Activated T-cell treated with anti-CD3 and anti-CD28 coated beads, Interleukin-2, amount 50 U/mL, for 1 hour (primary cell): ENCODE results near the gene AASDH.
"Not testable (repeated sequence)": the region's sequence is repeated elsewhere in the genome, so short reads cannot be mapped to it uniquely, and the experiment has no call there.

Experiments
- DNase-seq: peaks from one replicate; pipeline ENCODE4 v3.0.0-alpha.2; 2020

Gene AASDH

GRCh38 chr4:56400560-56400959 lies 13.3 kb upstream of the AASDH start:
- no peak for DNase-seq

- no peak for DNase-seq
These were observed 4.0 kb upstream of the AASDH start for GRCh38 chr4:56391270-56391669.

- no peak for DNase-seq
These were observed 2.3 kb upstream of the AASDH start for GRCh38 chr4:56389558-56389957.

- no peak for DNase-seq
These were observed 1.0 kb upstream of the AASDH start for GRCh38 chr4:56388306-56388705.

- no peak for DNase-seq
These were observed 1.2 kb downstream of the AASDH start for GRCh38 chr4:56386091-56386490.

GRCh38 chr4:56375458-56375857 lies 11.8 kb downstream of the AASDH start:
- no peak for DNase-seq

GRCh38 chr4:56374956-56375355 lies 12.3 kb downstream of the AASDH start:
- DNase-seq, result no peak

GRCh38 chr4:56372774-56373173 lies 14.5 kb downstream of the AASDH start:
- DNase-seq, result no peak

GRCh38 chr4:56371426-56372220 lies 15.7 kb downstream of the AASDH start:
- DNase-seq, result no peak

GRCh38 chr4:56370377-56370776 lies 16.9 kb downstream of the AASDH start:
- no peak for DNase-seq

- not testable (repeated sequence) for DNase-seq
These were observed 24.3 kb downstream of the AASDH start for GRCh38 chr4:56362981-56363380.

GRCh38 chr4:56360071-56360470 lies 27.2 kb downstream of the AASDH start:
- DNase-seq, result no peak

- DNase-seq, result no peak
These were observed 30.6 kb downstream of the AASDH start for GRCh38 chr4:56356650-56357049.

- no peak for DNase-seq
These were observed 38.7 kb downstream of the AASDH start for GRCh38 chr4:56348576-56348975.

GRCh38 chr4:56345458-56345857 lies 41.8 kb downstream of the AASDH start:
- DNase-seq, result no peak

GRCh38 chr4:56342746-56343145 lies 44.5 kb downstream of the AASDH start:
- DNase-seq, result no peak

- no peak for DNase-seq
These were observed 56.6 kb downstream of the AASDH start for GRCh38 chr4:56330691-56331090.

- no peak for DNase-seq
These were observed 60.9 kb downstream of the AASDH start for GRCh38 chr4:56326363-56326762.

- DNase-seq, result no peak
These were observed 63.2 kb downstream of the AASDH start for GRCh38 chr4:56324011-56324610.

- DNase-seq, result no peak
These were observed 64.0 kb downstream of the AASDH start for GRCh38 chr4:56323327-56323726.

- no peak for DNase-seq
These were observed 66.0 kb downstream of the AASDH start for GRCh38 chr4:56321251-56321650.

- no peak for DNase-seq
These were observed 67.0 kb downstream of the AASDH start for GRCh38 chr4:56320293-56320692.

GRCh38 chr4:56318555-56318954 lies 68.7 kb downstream of the AASDH start:
- no peak for DNase-seq

- no peak for DNase-seq
These were observed 69.5 kb downstream of the AASDH start for GRCh38 chr4:56317749-56318148.
